Karpas-422 (cell line): ENCODE data around the gene H2AZ1. TPM values are rescaled to one million over a fixed set of nuclear protein-coding genes. Genes with fewer than 3 reads are reported as not detected.
A peak's percentile ranks its signal among the peaks of the same experiment; 100 is the strongest.

Experiments used
- DNase-seq: peaks from one replicate; pipeline ENCODE4 v3.0.0-alpha.2; 2015
- H2AFZ ChIP-seq: fragments of 200-600 bp; sonication (generic); 2 replicates; pipeline ENCODE4 v1.6.1; 2014; ENCODE audit warnings: antibody characterized with exemption, low read length, mixed read lengths
- H3K27ac ChIP-seq: fragments of 200-600 bp; sonication (generic); 2 replicates; pipeline ENCODE4 v1.5.1; 2014; ENCODE audit warnings: mild to moderate bottlenecking, low read length, moderate library complexity
- H3K27me3 ChIP-seq: fragments of 200-600 bp; sonication (generic); 2 replicates; pipeline ENCODE4 v1.6.1; 2014; ENCODE audit warnings: low read length, mixed read lengths
- H3K36me3 ChIP-seq: fragments of 200-600 bp; sonication (generic); 2 replicates; pipeline ENCODE4 v1.6.1; 2014; ENCODE audit warnings: low read length, mixed read lengths; ENCODE audit not compliant: insufficient read depth
- H3K4me1 ChIP-seq: fragments of 200-600 bp; sonication (generic); 2 replicates; pipeline ENCODE4 v1.6.1; 2014; ENCODE audit warnings: mild to moderate bottlenecking, low read length, mixed read lengths
- H3K4me2 ChIP-seq: fragments of 200-600 bp; sonication (generic); 2 replicates; pipeline ENCODE4 v1.6.1; 2014; ENCODE audit warnings: low read length, low read depth, mild to moderate bottlenecking; ENCODE audit not compliant: poor library complexity, severe bottlenecking
- H3K4me3 ChIP-seq: fragments of 200-600 bp; sonication (generic); 2 replicates; pipeline ENCODE4 v1.5.1; 2014; ENCODE audit warnings: mild to moderate bottlenecking, antibody characterized with exemption, low read length, mixed read lengths
- H3K79me2 ChIP-seq: fragments of 200-600 bp; sonication (generic); 2 replicates; pipeline ENCODE4 v1.6.1; 2014; ENCODE audit warnings: mild to moderate bottlenecking, low read length, mixed read lengths
- H3K9ac ChIP-seq: fragments of 200-600 bp; sonication (generic); 2 replicates; pipeline ENCODE4 v1.6.0; 2014; ENCODE audit warnings: low read length
- H3K9me2 ChIP-seq: fragments of 200-600 bp; sonication (generic), shearing (Covaris generic); replicated peaks from 2 replicates; pipeline ENCODE4 v1.6.0; 2014; ENCODE audit warnings: mild to moderate bottlenecking, low read length, moderate library complexity; ENCODE audit not compliant: insufficient read depth
- H3K9me3 ChIP-seq: fragments of 300-700, 200-600 bp; sonication (generic); 2 replicates; pipeline ENCODE4 v1.6.1; 2014; ENCODE audit warnings: low read length, mixed read lengths
- H4K20me1 ChIP-seq: fragments of 200-600 bp; sonication (generic); 2 replicates; pipeline ENCODE4 v1.6.1; 2014; ENCODE audit warnings: mild to moderate bottlenecking, antibody characterized with exemption, low read length, low read depth; ENCODE audit not compliant: insufficient read depth
- total RNA-seq: library from RNA; depleted of rRNA; stranded (reverse); fragments of >200 nt; shearing (Covaris generic); gene quantifications from 2 replicates; pipeline ENCODE4 v1.2.3, GENCODE V29; 2014; ENCODE audit warnings: low replicate concordance

The H2AZ1 gene
- total RNA-seq, 1 experiment from 2014 or later = 874 TPM

- H3K27ac ChIP-seq = no peak overlapping the region
- H3K9ac ChIP-seq = peak overlapping the region; percentile 78
- H3K27me3 ChIP-seq = no peaks in the 10 kb centered on the region
Observed at GRCh38 chr4:99950913-99951254, 809 bp upstream of the H2AZ1 start.

GRCh38 chr4:99949034-99949998 lies 759 bp downstream of the H2AZ1 start:
- peak overlapping the region; percentile 88 for H3K27ac ChIP-seq
- no peaks in the 10 kb centered on the region for H3K9me2 ChIP-seq
- H3K36me3 ChIP-seq = peaks cover 22% of the 10 kb centered on the region
- H3K4me3 ChIP-seq = peak overlapping the region; percentile 98
- H2AFZ ChIP-seq = no peak overlapping the region
- peak overlapping the region; percentile 92 for H3K4me2 ChIP-seq
- no peaks in the 10 kb centered on the region for H3K27me3 ChIP-seq
- peak overlapping the region; percentile 98 for H3K9ac ChIP-seq
- H3K9me3 ChIP-seq = no peaks in the 10 kb centered on the region
- peaks cover 48% of the 10 kb centered on the region for H3K79me2 ChIP-seq
- peak; percentile 97 for DNase-seq
- peaks cover 42% of the 10 kb centered on the region for H3K4me1 ChIP-seq
- H4K20me1 ChIP-seq = peaks cover 11% of the 10 kb centered on the region; the same call in 1 of the 2 replicates

More at GRCh38 chr4:99950913-99951254, 809 bp upstream of the H2AZ1 start:
- peaks cover 32% of the 10 kb centered on the region for H3K79me2 ChIP-seq
- H2AFZ ChIP-seq = peak overlapping the region; percentile 95
- H3K9me3 ChIP-seq = no peaks in the 10 kb centered on the region
- no peaks in the 10 kb centered on the region for H3K9me2 ChIP-seq
- peaks cover 29% of the 10 kb centered on the region for H3K4me1 ChIP-seq
- peak overlapping the region; percentile 95 for H3K4me3 ChIP-seq
- no peak for DNase-seq
- H4K20me1 ChIP-seq = peaks cover 11% of the 10 kb centered on the region; the same call in 1 of the 2 replicates
- H3K4me2 ChIP-seq = peak overlapping the region; percentile 96
- H3K36me3 ChIP-seq = peaks cover 16% of the 10 kb centered on the region

GRCh38 chr4:99947608-99948007 lies 2.5 kb downstream of the H2AZ1 start:
- Histone ChIP-seq H3K27ac (peak overlapping the region; percentile 88), H3K79me2 (peaks cover 65% of the 10 kb centered on the region), H3K9ac (peak overlapping the region; percentile 98), H3K9me3 (no peaks in the 10 kb centered on the region), H4K20me1 (peaks cover 11% of the 10 kb centered on the region; the same call in 1 of the 2 replicates), H3K4me1 (peaks cover 56% of the 10 kb centered on the region), H2AFZ (no peak overlapping the region), H3K36me3 (peaks cover 37% of the 10 kb centered on the region), H3K4me3 (peak overlapping the region; percentile 98), H3K9me2 (no peaks in the 10 kb centered on the region), H3K4me2 (peak overlapping the region; percentile 92), H3K27me3 (no peaks in the 10 kb centered on the region)
- peak; percentile 55 for DNase-seq

GRCh38 chr4:99947190-99947578 lies 2.9 kb downstream of the H2AZ1 start:
- peak overlapping the region; percentile 88 for H3K27ac ChIP-seq
- no peaks in the 10 kb centered on the region for H3K27me3 ChIP-seq
- H3K4me2 ChIP-seq = peak overlapping the region; percentile 92
- H2AFZ ChIP-seq = no peak overlapping the region
- no peaks in the 10 kb centered on the region for H3K9me2 ChIP-seq
- peak overlapping the region; percentile 98 for H3K4me3 ChIP-seq
- peaks cover 42% of the 10 kb centered on the region for H3K36me3 ChIP-seq
- H3K4me1 ChIP-seq = peaks cover 56% of the 10 kb centered on the region
- H3K9me3 ChIP-seq = no peaks in the 10 kb centered on the region
- peaks cover 11% of the 10 kb centered on the region; the same call in 1 of the 2 replicates for H4K20me1 ChIP-seq
- peaks cover 69% of the 10 kb centered on the region for H3K79me2 ChIP-seq
- H3K9ac ChIP-seq = peak overlapping the region; percentile 98
- DNase-seq = no peak

- peak within 1 kb of the TSS; percentile 98 for H3K9ac ChIP-seq
- peaks cover 75% of the 10 kb centered on the region for H3K79me2 ChIP-seq
- H2AFZ ChIP-seq = no peak within 1 kb of the TSS; the same call in 1 of the 2 replicates
- H3K9me3 ChIP-seq = no peaks in the 10 kb centered on the region
- peak within 1 kb of the TSS; percentile 88 for H3K27ac ChIP-seq
- H4K20me1 ChIP-seq = peaks cover 11% of the 10 kb centered on the region; the same call in 1 of the 2 replicates
- peak within 1 kb of the TSS; percentile 92 for H3K4me2 ChIP-seq
- peaks cover 56% of the 10 kb centered on the region for H3K4me1 ChIP-seq
- no peaks in the 10 kb centered on the region for H3K9me2 ChIP-seq
- H3K4me3 ChIP-seq = peak within 1 kb of the TSS; percentile 98
- peak; percentile 94 for DNase-seq
- H3K36me3 ChIP-seq = peaks cover 45% of the 10 kb centered on the region
- no peaks in the 10 kb centered on the region for H3K27me3 ChIP-seq
Observed at GRCh38 chr4:99946356-99947189, 3.5 kb downstream of the H2AZ1 start, which contains the start of gene DNAJB14. DNAJB14 (minus strand) TSS chr4:99946618; CDS start chr4:99946571, 47 bp downstream.

GRCh38 chr4:99945718-99946355 lies 4.2 kb downstream of the H2AZ1 start:
- H3K36me3 ChIP-seq = peaks cover 52% of the 10 kb centered on the region
- H3K9ac ChIP-seq = peak overlapping the region; percentile 98
- H3K4me1 ChIP-seq = peaks cover 52% of the 10 kb centered on the region
- no peaks in the 10 kb centered on the region for H3K9me3 ChIP-seq
- H3K27me3 ChIP-seq = no peaks in the 10 kb centered on the region
- no peak overlapping the region for H2AFZ ChIP-seq
- H3K4me3 ChIP-seq = peak overlapping the region; percentile 98
- peaks cover 11% of the 10 kb centered on the region for H4K20me1 ChIP-seq
- H3K9me2 ChIP-seq = no peaks in the 10 kb centered on the region
- peak; percentile 75 for DNase-seq
- H3K27ac ChIP-seq = peak overlapping the region; percentile 88
- peaks cover 79% of the 10 kb centered on the region for H3K79me2 ChIP-seq
- H3K4me2 ChIP-seq = peak overlapping the region; percentile 78

GRCh38 chr4:99943904-99944437 lies 6.1 kb downstream of the H2AZ1 start:
- peaks cover 51% of the 10 kb centered on the region for H3K4me1 ChIP-seq
- peak overlapping the region; percentile 1 for H3K4me2 ChIP-seq
- no peak overlapping the region for H2AFZ ChIP-seq
- H3K9me2 ChIP-seq = no peaks in the 10 kb centered on the region
- H3K4me3 ChIP-seq = no peak overlapping the region
- no peak for DNase-seq
- peaks cover 86% of the 10 kb centered on the region for H3K79me2 ChIP-seq
- H3K36me3 ChIP-seq = peaks cover 56% of the 10 kb centered on the region
- H3K27ac ChIP-seq = no peak overlapping the region
- no peak overlapping the region for H3K9ac ChIP-seq
- peaks cover 11% of the 10 kb centered on the region for H4K20me1 ChIP-seq
- H3K9me3 ChIP-seq = no peaks in the 10 kb centered on the region
- no peaks in the 10 kb centered on the region for H3K27me3 ChIP-seq
